RWPE1 (cell line): Measurements from ENCODE around the gene SUPT3H.

Experiments used
- CTCF ChIA-PET: fragments of 350-600 bp; sonication (Branson Sonifier 250); formaldehyde crosslinking; extraction: SDS; loops from one replicate; lab custom pipeline; 2021; lab: Yijun Ruan, JAX
- POLR2A ChIA-PET: fragments of 400-600 bp; formaldehyde crosslinking; extraction: SDS; loops from one replicate; lab custom pipeline; 2020; ENCODE audit warnings: antibody characterized with exemption; ENCODE audit not compliant: low non-redundant PET; lab: Yijun Ruan, JAX
- DNase-seq: peaks from one replicate; pipeline ENCODE4 v3.0.0; 2012; ENCODE audit warnings: low spot score
- H3K27ac ChIP-seq: fragments of 450-650 bp; 2 replicates; pipeline ENCODE4 v1.5.1; 2017
- CTCF ChIP-seq: fragments of 450-650 bp; conservative IDR thresholded peaks from 2 replicates; pipeline ENCODE4 v1.5.1; 2017; ENCODE audit warnings: low read depth, mild to moderate bottlenecking

Gene SUPT3H

GRCh38 chr6:45378334-45378926 is 696 bp upstream of the SUPT3H start:
- peak; percentile 17 for DNase-seq
- H3K27ac ChIP-seq, result peak overlapping the region; percentile 91
- CTCF ChIA-PET, result interaction anchor here (0.5 to 1.4 kb wide), 5 partner anchors 9 to 552 kb away, joined by 3 to 7 read pairs (median 4); no protein-coding TSS in a partner anchor
- TF ChIP-seq CTCF, result no peak
- POLR2A ChIA-PET, result interaction anchor here (0.9 to 1.0 kb wide), 4 partner anchors 34 to 320 kb away, joined by 3 to 4 read pairs (median 3); no protein-coding TSS in a partner anchor

GRCh38 chr6:45377043-45377553 is 636 bp downstream of the SUPT3H start:
- DNase-seq, result no peak
- ChIA-PET POLR2A (no interaction called here), CTCF (no interaction called here)
- no peak for TF ChIP-seq CTCF
- H3K27ac ChIP-seq, result peak overlapping the region; percentile 91

GRCh38 chr6:45376310-45377042 is 1.3 kb downstream of the SUPT3H start:
- no peak for DNase-seq
- TF ChIP-seq CTCF, result no peak
- ChIA-PET POLR2A (no interaction called here), CTCF (interaction anchor here (0.6 to 0.7 kb wide), 2 partner anchors 264 to 447 kb away, joined by 3 read pairs; no protein-coding TSS in a partner anchor)
- H3K27ac ChIP-seq, result no peak overlapping the region

GRCh38 chr6:45375449-45375848 is 2.3 kb downstream of the SUPT3H start:
- ChIA-PET CTCF (interaction anchor here (0.6 to 0.7 kb wide), 2 partner anchors 263 to 446 kb away, joined by 3 read pairs; no protein-coding TSS in a partner anchor), POLR2A (no interaction called here)
- H3K27ac ChIP-seq, result no peak overlapping the region
- no peak for TF ChIP-seq CTCF
- no peak for DNase-seq

GRCh38 chr6:45371924-45372573 is 5.7 kb downstream of the SUPT3H start:
- H3K27ac ChIP-seq, result no peak overlapping the region
- POLR2A ChIA-PET, result no interaction called here
- CTCF ChIA-PET, result no interaction called here
- DNase-seq, result no peak
- TF ChIP-seq CTCF, result no peak

- no peak for TF ChIP-seq CTCF
- no peak overlapping the region for H3K27ac ChIP-seq
- ChIA-PET POLR2A (no interaction called here), CTCF (interaction anchor here (0.6 kb wide), 1 partner anchor 282 kb away, joined by 3 read pairs; no protein-coding TSS in a partner anchor)
- no peak for DNase-seq
These were observed 7.9 kb downstream of the SUPT3H start for GRCh38 chr6:45369870-45370269.
